CD14-positive monocyte (primary cell): Measurements from ENCODE around the gene PDE6C. TPM values are rescaled to one million over a fixed set of nuclear protein-coding genes. Genes with fewer than 3 reads are reported as not detected.

ENCODE experiments used
- DNase-seq, 3 donors: peaks; one replicate each; pipeline ENCODE4 v3.0.0-alpha.2; 2011 to 2022
- H2AFZ ChIP-seq: 2 replicates; pipeline ENCODE4 v1.6.0; 2012; ENCODE audit warnings: mild to moderate bottlenecking, low read depth, low read length, inconsistent platforms; ENCODE audit not compliant: insufficient read depth, poor library complexity, severe bottlenecking
- H3K27ac ChIP-seq, 2 donors: 1 replicate in 1 of 2; 2 replicates in 1 of 2; pipeline ENCODE4 v1.5.1; 2012 to 2013; ENCODE audit warnings: low read length in 2 of 2, control low read depth in 1 of 2, inconsistent platforms in 1 of 2, low read depth in 1 of 2, mild to moderate bottlenecking in 1 of 2
- H3K27me3 ChIP-seq, 2 donors: one replicate each; pipeline versions ENCODE4 v1.6.0 to v1.6.1; 2011 to 2013; ENCODE audit warnings: low read length in 2 of 2; ENCODE audit not compliant: control insufficient read depth in 2 of 2, insufficient read depth in 2 of 2
- H3K36me3 ChIP-seq, 2 donors: replicated peaks in 1 of 2; 1 replicate in 1 of 2; 2 replicates in 1 of 2; pipeline versions ENCODE4 v1.5.1 to v1.6.1; 2012 to 2013; ENCODE audit warnings: low read length in 2 of 2, control low read depth in 1 of 2, inconsistent platforms in 1 of 2, mild to moderate bottlenecking in 1 of 2; ENCODE audit not compliant: insufficient read depth in 2 of 2, control insufficient read depth in 1 of 2
- H3K4me1 ChIP-seq, 2 donors: 1 replicate in 1 of 2; 2 replicates in 1 of 2; pipeline versions ENCODE4 v1.5.1 to v1.6.1; 2012 to 2013; ENCODE audit warnings: low read length in 2 of 2, control low read depth in 1 of 2, inconsistent platforms in 1 of 2, mild to moderate bottlenecking in 1 of 2, moderate library complexity in 1 of 2; ENCODE audit not compliant: insufficient read depth in 2 of 2, control insufficient read depth in 1 of 2
- H3K4me2 ChIP-seq: replicated peaks from 2 replicates; pipeline ENCODE3; 2012; ENCODE audit warnings: low read length, moderate library complexity, mild to moderate bottlenecking; ENCODE audit not compliant: poor library complexity, severe bottlenecking; ENCODE audit errors: extremely low read depth
- H3K4me3 ChIP-seq, 3 experiments: fragments of 200-600 bp in 1 of 3; sonication (generic) in 1 of 3; replicated peaks in 1 of 3; 1 replicate in 2 of 3; 2 replicates in 1 of 3; pipeline ENCODE4 v1.5.1; 2011 to 2013; ENCODE audit warnings: low read length in 3 of 3, mild to moderate bottlenecking in 3 of 3, control low read depth in 2 of 3, low read depth in 2 of 3, inconsistent platforms in 1 of 3, moderate library complexity in 1 of 3
- H3K79me2 ChIP-seq: 2 replicates; pipeline ENCODE4 v1.6.0; 2012; ENCODE audit warnings: mild to moderate bottlenecking, control low read depth, inconsistent platforms, low read length, moderate library complexity; ENCODE audit not compliant: insufficient read depth
- H3K9ac ChIP-seq: 2 replicates; pipeline ENCODE4 v1.6.0; 2017; ENCODE audit warnings: low read length, mild to moderate bottlenecking; ENCODE audit not compliant: insufficient read depth, poor library complexity, severe bottlenecking
- H3K9me3 ChIP-seq, 2 donors: replicated peaks in 1 of 2; 1 replicate in 1 of 2; 2 replicates in 1 of 2; pipeline versions ENCODE4 v1.5.1 to v1.6.1; 2012 to 2013; ENCODE audit warnings: low read length in 2 of 2, control low read depth in 1 of 2; ENCODE audit not compliant: control insufficient read depth in 1 of 2, insufficient read depth in 1 of 2
- H4K20me1 ChIP-seq: 2 replicates; pipeline ENCODE4 v1.6.0; 2012; ENCODE audit warnings: mild to moderate bottlenecking, low read length, control low read depth, moderate library complexity; ENCODE audit not compliant: insufficient read depth
- H3K27ac Mint-ChIP-seq, 7 donors: one replicate each; pipeline ENCODE4 v1.8.0; 2020; ENCODE audit warnings: mild to moderate bottlenecking in 7 of 7, mixed read lengths in 7 of 7, moderate library complexity in 6 of 7, inconsistent platforms in 2 of 7
- H3K27me3 Mint-ChIP-seq, 3 donors: one replicate each; pipeline ENCODE4 v1.8.0; 2021 to 2022; ENCODE audit warnings: low read depth in 3 of 3, mild to moderate bottlenecking in 3 of 3, mixed read lengths in 3 of 3, moderate library complexity in 3 of 3, inconsistent platforms in 1 of 3
- H3K36me3 Mint-ChIP-seq, 2 donors: one replicate each; pipeline ENCODE4 v1.8.0; 2020; ENCODE audit warnings: mixed read lengths in 2 of 2, inconsistent platforms in 1 of 2, mild to moderate bottlenecking in 1 of 2
- H3K4me1 Mint-ChIP-seq: one replicate; pipeline ENCODE4 v1.8.0; 2020; ENCODE audit warnings: mild to moderate bottlenecking, mixed read lengths
- H3K4me3 Mint-ChIP-seq, 2 donors: one replicate each; pipeline ENCODE4 v1.8.0; 2020; ENCODE audit warnings: mild to moderate bottlenecking in 2 of 2, mixed read lengths in 2 of 2, moderate library complexity in 1 of 2
- H3K9me3 Mint-ChIP-seq, 7 donors: one replicate each; pipeline ENCODE4 v1.8.0; 2020 to 2022; ENCODE audit warnings: mixed read lengths in 7 of 7, mild to moderate bottlenecking in 6 of 7, moderate library complexity in 6 of 7, inconsistent platforms in 2 of 7
- WGBS: methylation state at CpG from one replicate; pipeline ENCODE4 v1.1.5; 2013; ENCODE audit warnings: missing lambda C conversion rate; ENCODE audit not compliant: insufficient coverage; 5-methylcytosine and 5-hydroxymethylcytosine counted together
- intact Hi-C, 2 donors: fragments of 100-400 bp; cut with micrococcal nuclease; formaldehyde crosslinking; loops; one replicate each; pipeline versions ENCODE4 v1.15.0 to v1.15.1; 2023
- polyA plus RNA-seq, 3 donors: library from polyadenylated mRNA; depleted of rRNA in 1 of 3; unstranded in 2 of 3; stranded (reverse) in 1 of 3; fragments of 300-500 nt in 2 of 3; fragments of >200 nt in 1 of 3; fragmentation: Illumina TruSeq in 2 of 3; gene quantifications; 1 replicate in 2 of 3; 2 replicates in 1 of 3; pipeline ENCODE4 v1.2.3, GENCODE V29; 2012 to 2021
- TF ChIP-seq, protein P1 (sequence below): fragments of 200-600 bp; IDR thresholded peaks from one replicate; pipeline ENCODE4 v1.8.0; 2022; ENCODE audit warnings: antibody characterized with exemption, mild to moderate bottlenecking

PDE6C gene
- polyA plus RNA-seq, 3 donors = not detected

DNA sequence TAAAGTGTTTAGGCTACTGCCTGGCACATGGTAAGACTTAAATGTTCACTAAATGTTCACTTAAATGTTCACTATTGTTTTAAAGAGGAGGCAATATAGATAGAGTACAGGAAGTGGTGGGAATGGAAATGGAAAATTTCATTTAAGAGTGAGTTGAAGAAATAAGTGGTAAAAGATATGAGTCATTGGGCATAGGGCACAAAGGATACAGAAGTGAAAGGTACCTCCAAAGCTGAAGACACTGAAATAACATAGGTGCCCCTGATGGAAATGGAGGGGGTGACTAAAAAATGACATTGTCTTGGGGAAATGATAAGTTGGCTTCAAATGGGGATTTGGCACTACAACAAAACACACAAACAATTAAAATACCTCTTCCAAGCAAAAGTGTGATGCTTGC, 95.3 kb downstream of the PDE6C start:
- no peaks in the 10 kb centered on the region for H4K20me1 ChIP-seq
- no peaks in the 10 kb centered on the region for H3K27me3 ChIP-seq
- DNase-seq = no peak
- H3K4me2 ChIP-seq = no peak overlapping the region
- Mint-ChIP-seq H3K4me3 (no peak overlapping the region), H3K9me3 (no peaks in the 10 kb centered on the region), H3K36me3 (no peaks in the 10 kb centered on the region), H3K4me1 (peaks cover 4% of the 10 kb centered on the region), H3K27me3 (peaks cover 5 to 12% (median 7%) of the 10 kb centered on the region in 3 donors), H3K27ac (no peak overlapping the region)
- no peaks in the 10 kb centered on the region for H3K9me3 ChIP-seq
- H3K27ac ChIP-seq = no peak overlapping the region
- no peak overlapping the region for H2AFZ ChIP-seq
- H3K79me2 ChIP-seq = no peaks in the 10 kb centered on the region
- no peak overlapping the region for H3K4me3 ChIP-seq
- TF ChIP-seq, protein P1, sequence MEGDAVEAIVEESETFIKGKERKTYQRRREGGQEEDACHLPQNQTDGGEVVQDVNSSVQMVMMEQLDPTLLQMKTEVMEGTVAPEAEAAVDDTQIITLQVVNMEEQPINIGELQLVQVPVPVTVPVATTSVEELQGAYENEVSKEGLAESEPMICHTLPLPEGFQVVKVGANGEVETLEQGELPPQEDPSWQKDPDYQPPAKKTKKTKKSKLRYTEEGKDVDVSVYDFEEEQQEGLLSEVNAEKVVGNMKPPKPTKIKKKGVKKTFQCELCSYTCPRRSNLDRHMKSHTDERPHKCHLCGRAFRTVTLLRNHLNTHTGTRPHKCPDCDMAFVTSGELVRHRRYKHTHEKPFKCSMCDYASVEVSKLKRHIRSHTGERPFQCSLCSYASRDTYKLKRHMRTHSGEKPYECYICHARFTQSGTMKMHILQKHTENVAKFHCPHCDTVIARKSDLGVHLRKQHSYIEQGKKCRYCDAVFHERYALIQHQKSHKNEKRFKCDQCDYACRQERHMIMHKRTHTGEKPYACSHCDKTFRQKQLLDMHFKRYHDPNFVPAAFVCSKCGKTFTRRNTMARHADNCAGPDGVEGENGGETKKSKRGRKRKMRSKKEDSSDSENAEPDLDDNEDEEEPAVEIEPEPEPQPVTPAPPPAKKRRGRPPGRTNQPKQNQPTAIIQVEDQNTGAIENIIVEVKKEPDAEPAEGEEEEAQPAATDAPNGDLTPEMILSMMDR = no peak
- H3K36me3 ChIP-seq = no peaks in the 10 kb centered on the region
- intact Hi-C loops = no loop called here
- peaks cover 5% of the 10 kb centered on the region in 2 donors for H3K4me1 ChIP-seq
- H3K9ac ChIP-seq = no peak overlapping the region

DNA sequence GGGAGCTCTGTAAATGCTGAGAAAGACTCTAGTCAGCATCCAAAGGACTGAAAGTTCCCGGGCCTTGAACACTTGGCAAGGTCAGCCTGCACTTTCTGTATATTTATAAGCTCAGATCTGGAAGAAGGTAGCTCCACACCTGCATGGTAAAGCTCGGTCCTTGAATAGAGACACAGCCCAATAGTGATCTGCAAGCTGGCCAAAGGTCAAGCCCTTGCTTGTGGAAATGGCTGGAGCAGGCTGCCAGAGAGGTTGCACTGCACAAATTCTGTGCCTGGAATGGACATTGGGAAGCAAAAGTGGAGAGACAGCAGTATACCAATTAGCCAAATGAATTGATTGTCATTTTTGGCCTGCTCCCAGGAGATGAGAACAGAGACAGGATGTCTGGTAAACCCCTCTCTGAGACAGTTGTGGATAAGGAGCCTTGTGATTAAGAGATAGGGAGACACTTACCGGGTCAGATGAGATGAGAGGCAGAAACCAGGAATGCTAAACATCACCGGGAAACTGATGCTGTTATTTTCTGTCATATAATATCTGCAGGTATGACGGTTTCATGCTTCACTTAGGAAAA, 98.1 kb downstream of the PDE6C start:
- Histone ChIP-seq H3K27me3 (no peaks in the 10 kb centered on the region), H3K36me3 (no peaks in the 10 kb centered on the region), H3K9me3 (no peaks in the 10 kb centered on the region), H3K4me1 (no peaks in the 10 kb centered on the region), H3K27ac (no peak overlapping the region), H4K20me1 (no peaks in the 10 kb centered on the region), H3K4me3 (no peak overlapping the region), H3K9ac (no peak overlapping the region), H3K4me2 (no peak overlapping the region), H2AFZ (no peak overlapping the region), H3K79me2 (no peaks in the 10 kb centered on the region)
- Mint-ChIP-seq H3K27me3 (peaks cover 2 to 10% (median 3%) of the 10 kb centered on the region in 3 donors), H3K36me3 (no peaks in the 10 kb centered on the region), H3K4me3 (no peak overlapping the region), H3K27ac (no peak overlapping the region), H3K9me3 (no peaks in the 10 kb centered on the region), H3K4me1 (peaks cover 3% of the 10 kb centered on the region)
- DNase-seq = no peak
- TF ChIP-seq, protein P1 = no peak
- 100% methylated on average over 2 of the region's 5 CpGs for WGBS
- intact Hi-C loops = no loop called here
